ENCODE measurements around the gene TTC23L. TPM values are rescaled to one million over a fixed set of nuclear protein-coding genes. Genes with fewer than 3 reads are reported as not detected.

TTC23L gene
- total and polyA plus RNA-seq, 2 of the 8 experiments (the other 6 are each of a cell fraction or from before 2014, with no cell fraction given), result 1.1 to 2.4 TPM

- Histone ChIP-seq H3K79me1 (ENCODE audit: low read depth, low read length) (no peaks in the 10 kb centered on the region), H3K9me3 (ENCODE audit: insufficient read depth in 2 of 2, low read depth in 1 of 2, low read length in 1 of 2) (no peaks in the 10 kb centered on the region), H3K27ac (ENCODE audit: low read depth, low read length) (no peak overlapping the region), H3K27me3 (replicated peaks in 1 of 4; ENCODE audit: control insufficient read depth in 3 of 4, extremely low read depth in 1 of 4, insufficient read depth in 3 of 4, low read length in 3 of 4) (no peaks in the 10 kb centered on the region), H4K8ac (ENCODE audit: extremely low read depth, insufficient read depth, low read length) (no peak overlapping the region), H2BK12ac (ENCODE audit: low read depth, low read length) (no peak overlapping the region), H4K91ac (replicated peaks; ENCODE audit: insufficient read length, low read length) (no peak overlapping the region), H3K36me3 (ENCODE audit: control insufficient read depth in 2 of 4, insufficient read depth in 4 of 4, low read length in 3 of 4) (peaks cover 7 to 74% (median 32%) of the 10 kb centered on the region in 4 experiments), H3K18ac (ENCODE audit: extremely low read depth, low read length) (no peak overlapping the region), H3K4me3 (ENCODE audit: extremely low read depth in 1 of 4, insufficient read depth in 2 of 4, low read depth in 3 of 4, low read length in 4 of 4) (no peak overlapping the region), H3K79me2 (ENCODE audit: control insufficient read depth in 1 of 2, insufficient read depth in 2 of 2, low read length in 2 of 2) (no peaks in the 10 kb centered on the region), H2AK5ac (ENCODE audit: low read depth, low read length) (no peak overlapping the region), H3K23me2 (ENCODE audit: low read depth, low read length) (no peaks in the 10 kb centered on the region), H2BK20ac (ENCODE audit: low read length) (no peak overlapping the region), H2BK15ac (ENCODE audit: low read length) (no peak overlapping the region), H2AFZ (ENCODE audit: low read length) (no peak overlapping the region), H3K4me2 (ENCODE audit: insufficient read depth in 1 of 2, low read depth in 2 of 2, low read length in 2 of 2) (no peak overlapping the region), H4K20me1 (replicated peaks in 1 of 2; ENCODE audit: control insufficient read depth in 1 of 2, insufficient read depth in 2 of 2, low read length in 2 of 2) (no peaks in the 10 kb centered on the region), H3K23ac (ENCODE audit: insufficient read length) (no peak overlapping the region), H3K14ac (ENCODE audit: insufficient read length) (no peak overlapping the region), H2BK120ac (replicated peaks; ENCODE audit: low read depth, low read length) (no peak overlapping the region), H3K4me1 (replicated peaks in 1 of 4; ENCODE audit: control insufficient read depth in 3 of 4, insufficient read depth in 4 of 4, low read length in 3 of 4) (no peaks in the 10 kb centered on the region), H3K4ac (replicated peaks; ENCODE audit: insufficient read length, low read depth, low read length) (no peak overlapping the region), H3K9ac (replicated peaks in 1 of 4; ENCODE audit: extremely low read depth in 1 of 4, low read depth in 3 of 4, low read length in 3 of 4) (no peak overlapping the region), H2BK5ac (ENCODE audit: low read depth, low read length) (no peak overlapping the region), H3K56ac (replicated peaks; ENCODE audit: insufficient read length, low read depth, low read length) (no peak overlapping the region), H4K5ac (ENCODE audit: insufficient read length, low read depth, low read length) (no peak overlapping the region)
- DNase-seq (ENCODE audit: low read depth in 1 of 2, low spot score in 2 of 2) (no peak), FAIRE-seq (no peak)
- no peak for TF ChIP-seq CEBPB (IDR thresholded peaks at IDR 0.05; ENCODE audit: low read depth, low read length)
- TF ChIP-seq BRCA1 (IDR thresholded peaks at IDR 0.05; ENCODE audit: low read depth, low read length), result no peak
- TF ChIP-seq NRF1 (IDR thresholded peaks at IDR 0.05; ENCODE audit: low read depth, low read length), result no peak
- TF ChIP-seq CHD2 (IDR thresholded peaks at IDR 0.05; ENCODE audit: low read length), result no peak
- no peak for TF ChIP-seq NANOG (IDR thresholded peaks at IDR 0.05; ENCODE audit: insufficient read depth, low read depth, low read length, poor library complexity, severe bottlenecking)
- TF ChIP-seq TCF12 (IDR thresholded peaks at IDR 0.05; ENCODE audit: low read depth, low read length), result no peak
- TF ChIP-seq MAX (IDR thresholded peaks at IDR 0.05), result no peak
- TF ChIP-seq YY1 (IDR thresholded peaks at IDR 0.05; ENCODE audit: low read depth, low read length), result no peak
- no peak for TF ChIP-seq SAP30 (IDR thresholded peaks at IDR 0.05; ENCODE audit: insufficient read depth, insufficient replicate concordance, low read length)
- no peak for TF ChIP-seq RXRA (IDR thresholded peaks at IDR 0.05; ENCODE audit: insufficient read depth, low read depth, low read length)
- 97% methylated on average over 3 of the region's 3 CpGs; no CpG with 5 or more reads in 1 of the 2 experiments for WGBS, 2 experiments (ENCODE audit: extremely low coverage in 1 of 2, insufficient coverage in 1 of 2, insufficient read length in 1 of 2, insufficient replicate concordance in 2 of 2, low coverage in 1 of 2, low lambda C conversion rate in 2 of 2, missing lambda C conversion rate in 1 of 2)
- CTCF ChIA-PET (ENCODE audit: partially characterized antibody), result interaction anchor here (0.7 to 1.3 kb wide), 6 partner anchors 8 to 413 kb away, joined by 3 to 5 read pairs (median 4); partner anchors contain the start of gene TTC23L
- POLR2A ChIA-PET (ENCODE audit: partially characterized antibody), result no interaction called here
These were observed 25.5 kb upstream of the TTC23L start for GRCh38 chr5:34813509-34813908.

Measured in H1 (cell line).